Right renal cortex interstitium (tissue), 3 donors: ENCODE results near the gene CALML3. TPM values are rescaled to one million over a fixed set of nuclear protein-coding genes. Genes with fewer than 3 reads are reported as not detected.

Source experiments
- DNase-seq, 3 donors: peaks; one replicate each; pipeline ENCODE4 v3.0.0-alpha.2; 2013; ENCODE audit warnings: low read depth in 3 of 3, low spot score in 2 of 3
- polyA plus RNA-seq, 3 donors: library from polyadenylated mRNA; unstranded; fragments of 120-200 nt; gene quantifications; one replicate each; pipeline ENCODE4 v1.2.1, GENCODE V29; 2013; ENCODE audit not compliant: insufficient read length in 3 of 3

CALML3 gene
- polyA plus RNA-seq, 3 donors: 0.10 TPM; not detected in 2

DNA sequence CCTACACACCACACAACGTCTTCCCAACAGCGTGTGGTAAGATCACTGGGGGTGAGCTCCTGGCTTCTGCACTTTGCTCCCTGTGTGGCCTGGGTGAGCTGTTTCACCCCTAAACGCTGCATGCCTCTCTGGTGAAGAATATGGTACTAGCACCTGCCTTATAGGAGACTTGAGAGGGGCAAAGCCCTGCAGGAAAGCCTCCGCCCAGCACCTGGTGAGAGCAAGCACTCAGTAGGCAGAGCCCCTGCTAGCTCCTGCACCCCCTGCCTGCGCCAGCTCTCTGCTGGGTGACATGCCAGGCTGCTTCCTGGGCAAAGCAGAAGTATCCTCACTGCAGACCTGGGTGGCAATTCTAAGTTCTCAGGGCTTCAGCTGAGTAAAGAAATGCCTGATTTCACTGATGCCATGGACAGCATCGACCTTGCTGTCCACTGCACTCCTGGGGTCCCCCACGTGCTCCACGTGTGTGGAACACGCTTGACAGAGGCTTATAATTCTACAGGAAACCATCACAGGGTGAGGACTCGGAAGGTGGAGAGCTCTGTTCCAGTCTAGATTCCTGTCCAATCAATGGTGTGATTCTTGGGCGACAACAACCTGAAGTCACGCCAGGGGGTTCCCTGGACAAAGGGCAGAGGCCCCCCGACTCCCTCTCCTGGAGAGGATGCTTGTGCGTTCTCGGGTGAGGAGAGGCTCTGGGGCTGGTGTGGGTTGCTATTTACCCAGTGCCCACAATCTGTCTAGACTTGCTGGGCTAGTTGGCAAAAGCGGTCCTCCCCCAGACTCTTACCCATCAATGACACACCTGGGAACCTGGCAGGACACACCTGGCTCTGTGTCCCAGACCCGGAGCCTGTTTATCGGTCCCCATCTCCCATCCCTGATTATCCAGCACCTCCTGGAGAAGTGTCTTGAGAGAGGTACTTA is 20.4 kb upstream of the CALML3 start:
- no peak for DNase-seq

DNA sequence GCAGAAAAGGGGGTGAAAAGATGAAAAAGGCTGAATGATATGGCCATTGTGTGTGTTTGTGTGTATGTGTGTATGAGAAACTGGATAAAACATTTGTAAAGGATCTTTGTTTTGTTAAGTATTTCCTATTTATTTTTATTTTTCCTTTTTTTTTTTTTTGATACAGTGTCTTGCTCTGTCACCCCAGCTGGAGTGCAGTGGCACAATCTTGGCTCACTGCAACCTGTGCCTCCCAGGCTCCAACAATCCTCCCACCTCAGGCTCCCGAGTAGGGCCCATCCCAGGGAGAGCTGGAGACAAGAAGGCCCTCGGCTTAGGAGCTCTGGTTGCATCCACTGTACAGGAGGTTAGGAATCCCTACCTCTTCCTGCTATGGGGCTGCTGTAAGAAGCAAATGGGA is 18.5 kb upstream of the CALML3 start:
- DNase-seq: no peak

GRCh38 chr10:5506751-5507648 is 17.8 kb upstream of the CALML3 start:
- DNase-seq: no peak

GRCh38 chr10:5507649-5508131 is 17.1 kb upstream of the CALML3 start:
- no peak for DNase-seq

- DNase-seq: no peak
Measured at GRCh38 chr10:5508161-5508604, 16.6 kb upstream of the CALML3 start.

- no peak for DNase-seq
Measured at GRCh38 chr10:5508786-5509185, 16.0 kb upstream of the CALML3 start.

DNA sequence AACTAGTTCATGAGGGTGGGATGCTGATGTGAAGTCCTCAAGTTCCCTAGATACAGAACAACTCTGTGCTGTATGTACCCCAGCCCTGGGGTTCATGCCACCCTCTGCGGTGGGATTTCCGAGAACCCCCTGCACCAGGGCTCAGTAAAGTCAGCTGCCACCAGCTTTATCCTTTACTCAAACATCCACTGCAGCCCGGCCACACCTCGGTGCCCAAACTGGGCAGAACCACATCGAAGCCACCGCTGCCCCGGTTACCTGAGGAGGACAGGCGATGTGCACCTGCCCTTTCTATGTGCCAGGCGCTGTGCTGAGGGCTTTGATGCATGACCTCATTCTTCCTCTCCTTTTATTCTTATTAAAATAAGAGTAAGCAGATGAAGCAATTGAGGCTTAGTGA is 15.5 kb upstream of the CALML3 start:
- DNase-seq: no peak

DNA sequence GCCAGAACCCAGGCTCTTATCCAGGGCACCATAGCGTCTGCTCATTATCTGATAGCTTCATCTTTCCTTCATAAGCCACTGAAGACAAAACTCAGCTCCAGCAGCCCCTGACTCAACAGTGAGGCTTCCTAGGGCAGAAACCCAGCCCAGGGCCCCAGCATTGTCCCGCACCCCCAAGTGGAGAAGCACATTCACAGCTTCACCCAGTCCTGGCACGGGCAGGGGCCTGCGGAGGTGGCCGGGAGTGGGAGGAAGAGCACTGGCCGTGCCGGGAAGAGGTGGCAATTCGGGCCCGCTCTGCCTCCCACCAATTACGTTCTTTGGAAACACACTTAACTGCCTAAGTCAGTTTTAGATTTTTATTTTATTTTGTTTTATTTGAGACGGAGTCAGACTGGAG is 15.1 kb upstream of the CALML3 start:
- DNase-seq: no peak

GRCh38 chr10:5510281-5511072 is 14.3 kb upstream of the CALML3 start:
- DNase-seq: no peak

DNA sequence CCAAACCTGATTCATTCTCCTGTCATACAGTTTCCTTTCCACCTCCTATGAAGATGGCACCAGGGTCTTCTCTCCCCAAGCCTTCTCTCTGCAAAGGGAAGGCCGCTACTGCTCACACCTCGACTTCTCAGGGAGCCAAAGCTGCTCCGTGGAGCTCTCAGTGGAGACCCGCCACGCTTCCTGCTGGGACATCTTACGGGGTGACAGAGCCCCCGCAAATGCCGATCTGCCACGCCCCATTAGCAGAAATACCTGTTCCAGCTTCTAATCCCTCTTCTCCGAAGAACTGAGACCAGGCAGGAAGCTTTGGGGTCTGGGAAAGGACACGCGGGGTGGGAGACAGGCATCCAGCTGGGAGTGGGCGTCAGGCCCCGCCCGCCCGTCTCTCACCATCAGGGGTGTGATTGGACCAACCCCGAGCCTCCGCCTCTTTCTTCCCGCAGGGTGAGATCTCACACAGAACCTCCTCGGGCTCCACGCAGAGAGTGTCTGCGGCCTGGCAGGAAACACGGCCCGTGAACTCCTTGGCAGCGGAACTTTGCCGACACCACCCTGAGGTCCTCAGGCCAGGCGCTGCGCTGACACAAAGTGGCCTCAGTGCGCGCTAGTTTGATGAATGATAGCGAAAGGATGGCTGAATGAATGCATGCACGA is 13.4 kb upstream of the CALML3 start:
- DNase-seq: no peak

DNA sequence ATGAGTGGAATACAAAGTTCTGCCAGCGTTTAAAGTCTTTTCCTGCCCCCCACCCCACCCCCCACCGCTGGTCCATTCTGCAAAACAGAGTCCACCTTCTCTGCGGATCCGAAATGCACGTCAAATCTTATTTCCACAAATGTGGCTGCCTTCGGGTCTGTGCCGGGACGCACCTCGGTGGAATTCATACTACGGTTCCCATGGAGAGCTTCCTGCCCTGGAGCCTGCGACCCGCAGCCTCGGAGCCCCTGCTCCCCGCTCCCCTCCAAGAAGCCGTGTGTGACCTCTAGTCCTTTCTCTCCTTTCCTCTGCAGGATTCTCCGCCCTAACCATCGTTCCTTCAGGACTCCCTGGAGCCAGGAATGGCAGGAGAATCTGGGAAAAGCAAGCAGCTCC is 12.9 kb upstream of the CALML3 start:
- no peak for DNase-seq

DNA sequence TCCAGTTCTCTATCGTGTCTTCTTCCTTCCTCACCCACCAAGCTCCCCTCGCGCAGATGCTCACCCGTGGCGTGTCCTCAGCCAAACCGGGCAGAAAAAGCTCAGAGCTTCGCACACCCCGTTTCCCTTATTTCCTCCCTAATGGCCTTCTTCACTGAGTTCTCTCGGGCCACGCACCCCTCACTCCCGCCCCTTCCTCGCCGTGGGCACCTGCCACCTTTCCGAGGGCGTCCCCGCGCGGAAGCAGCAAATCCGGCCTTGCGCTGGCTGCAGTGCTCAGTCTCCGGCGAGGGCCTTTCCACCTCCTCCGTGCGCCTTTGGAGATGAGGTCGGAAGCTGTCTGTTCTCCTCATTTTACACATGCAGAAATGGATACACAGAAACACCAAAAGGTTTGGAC is 12.4 kb upstream of the CALML3 start:
- no peak for DNase-seq

DNA sequence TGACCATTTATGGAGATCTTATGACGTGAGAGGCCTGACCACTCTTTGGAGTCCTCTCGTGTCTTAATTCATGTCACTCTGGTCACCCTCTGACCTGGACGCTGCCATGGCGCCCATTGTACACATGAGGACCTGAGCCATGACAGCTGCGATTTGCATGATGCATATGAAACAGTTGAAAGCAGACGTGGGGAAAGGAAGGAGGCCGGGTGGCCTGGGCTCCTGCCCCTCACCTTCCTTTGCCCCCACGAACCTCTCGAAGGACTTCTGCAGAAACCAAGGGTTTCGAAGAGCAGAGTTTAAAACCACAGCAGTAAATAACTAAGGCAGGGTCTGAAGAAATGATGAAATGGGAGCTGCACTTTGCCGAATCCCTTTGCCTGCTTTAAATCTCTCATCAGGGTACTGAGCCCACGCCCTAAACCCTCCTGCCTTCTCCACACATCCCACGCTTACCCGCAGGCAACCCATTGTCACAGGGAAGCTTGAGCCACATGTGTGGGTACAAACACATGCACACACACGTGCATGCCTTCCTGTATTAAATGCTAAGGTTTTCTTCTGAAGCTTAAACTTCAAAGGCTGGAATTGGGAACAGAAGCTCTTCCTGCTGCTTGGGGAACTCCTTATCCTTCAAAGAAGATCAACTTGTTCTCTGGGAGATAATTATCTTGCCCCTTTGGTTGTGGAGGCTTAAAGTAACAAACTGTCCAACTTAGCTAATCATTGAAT is 11.7 kb upstream of the CALML3 start:
- DNase-seq: no peak

- DNase-seq: no peak
Measured at GRCh38 chr10:5514226-5514850, 10.4 kb upstream of the CALML3 start.

- no peak for DNase-seq
Measured at GRCh38 chr10:5515948-5516761, 8.6 kb upstream of the CALML3 start.

GRCh38 chr10:5517546-5517945 is 7.2 kb upstream of the CALML3 start:
- DNase-seq: no peak

DNA sequence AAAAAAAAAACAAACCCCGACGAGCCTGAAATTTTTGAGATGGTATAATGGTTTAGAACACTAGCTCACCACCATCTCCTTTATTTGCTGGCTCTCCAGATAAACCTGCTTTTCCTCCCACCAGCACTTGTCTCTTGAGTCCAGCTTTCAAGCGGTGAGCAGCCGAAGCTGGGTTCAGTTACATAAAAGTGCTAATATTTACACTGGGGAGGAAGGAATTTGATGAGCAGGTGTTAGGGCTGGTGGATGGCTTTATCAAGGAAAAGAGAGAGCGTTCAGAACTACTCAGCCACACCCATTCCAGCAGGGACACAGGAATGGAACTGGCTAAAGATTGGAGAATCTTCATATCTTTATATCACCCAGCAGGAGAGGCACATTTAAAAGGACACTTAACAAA is 6.6 kb upstream of the CALML3 start:
- no peak for DNase-seq

- DNase-seq: no peak
Measured at GRCh38 chr10:5519054-5519453, 5.7 kb upstream of the CALML3 start.
